Karpas-422 (cell line): ENCODE data around the gene TMC3. TPM values are rescaled to one million over a fixed set of nuclear protein-coding genes. Genes with fewer than 3 reads are reported as not detected.
A peak's percentile ranks its signal among the peaks of the same experiment; 100 is the strongest.

ENCODE experiments used
- DNase-seq: peaks from one replicate; pipeline ENCODE4 v3.0.0-alpha.2; 2015
- H2AFZ ChIP-seq: fragments of 200-600 bp; sonication (generic); 2 replicates; pipeline ENCODE4 v1.6.1; 2014; ENCODE audit warnings: antibody characterized with exemption, low read length, mixed read lengths
- H3K27ac ChIP-seq: fragments of 200-600 bp; sonication (generic); 2 replicates; pipeline ENCODE4 v1.5.1; 2014; ENCODE audit warnings: mild to moderate bottlenecking, low read length, moderate library complexity
- H3K27me3 ChIP-seq: fragments of 200-600 bp; sonication (generic); 2 replicates; pipeline ENCODE4 v1.6.1; 2014; ENCODE audit warnings: low read length, mixed read lengths
- H3K36me3 ChIP-seq: fragments of 200-600 bp; sonication (generic); 2 replicates; pipeline ENCODE4 v1.6.1; 2014; ENCODE audit warnings: low read length, mixed read lengths; ENCODE audit not compliant: insufficient read depth
- H3K4me1 ChIP-seq: fragments of 200-600 bp; sonication (generic); 2 replicates; pipeline ENCODE4 v1.6.1; 2014; ENCODE audit warnings: mild to moderate bottlenecking, low read length, mixed read lengths
- H3K4me2 ChIP-seq: fragments of 200-600 bp; sonication (generic); 2 replicates; pipeline ENCODE4 v1.6.1; 2014; ENCODE audit warnings: low read length, low read depth, mild to moderate bottlenecking; ENCODE audit not compliant: poor library complexity, severe bottlenecking
- H3K4me3 ChIP-seq: fragments of 200-600 bp; sonication (generic); 2 replicates; pipeline ENCODE4 v1.5.1; 2014; ENCODE audit warnings: mild to moderate bottlenecking, antibody characterized with exemption, low read length, mixed read lengths
- H3K79me2 ChIP-seq: fragments of 200-600 bp; sonication (generic); 2 replicates; pipeline ENCODE4 v1.6.1; 2014; ENCODE audit warnings: mild to moderate bottlenecking, low read length, mixed read lengths
- H3K9ac ChIP-seq: fragments of 200-600 bp; sonication (generic); 2 replicates; pipeline ENCODE4 v1.6.0; 2014; ENCODE audit warnings: low read length
- H3K9me2 ChIP-seq: fragments of 200-600 bp; sonication (generic), shearing (Covaris generic); replicated peaks from 2 replicates; pipeline ENCODE4 v1.6.0; 2014; ENCODE audit warnings: mild to moderate bottlenecking, low read length, moderate library complexity; ENCODE audit not compliant: insufficient read depth
- H3K9me3 ChIP-seq: fragments of 300-700, 200-600 bp; sonication (generic); 2 replicates; pipeline ENCODE4 v1.6.1; 2014; ENCODE audit warnings: low read length, mixed read lengths
- H4K20me1 ChIP-seq: fragments of 200-600 bp; sonication (generic); 2 replicates; pipeline ENCODE4 v1.6.1; 2014; ENCODE audit warnings: mild to moderate bottlenecking, antibody characterized with exemption, low read length, low read depth; ENCODE audit not compliant: insufficient read depth
- total RNA-seq: library from RNA; depleted of rRNA; stranded (reverse); fragments of >200 nt; shearing (Covaris generic); gene quantifications from 2 replicates; pipeline ENCODE4 v1.2.3, GENCODE V29; 2014; ENCODE audit warnings: low replicate concordance

The TMC3 gene
- total RNA-seq, 1 experiment from 2014 or later, result not detected

DNA sequence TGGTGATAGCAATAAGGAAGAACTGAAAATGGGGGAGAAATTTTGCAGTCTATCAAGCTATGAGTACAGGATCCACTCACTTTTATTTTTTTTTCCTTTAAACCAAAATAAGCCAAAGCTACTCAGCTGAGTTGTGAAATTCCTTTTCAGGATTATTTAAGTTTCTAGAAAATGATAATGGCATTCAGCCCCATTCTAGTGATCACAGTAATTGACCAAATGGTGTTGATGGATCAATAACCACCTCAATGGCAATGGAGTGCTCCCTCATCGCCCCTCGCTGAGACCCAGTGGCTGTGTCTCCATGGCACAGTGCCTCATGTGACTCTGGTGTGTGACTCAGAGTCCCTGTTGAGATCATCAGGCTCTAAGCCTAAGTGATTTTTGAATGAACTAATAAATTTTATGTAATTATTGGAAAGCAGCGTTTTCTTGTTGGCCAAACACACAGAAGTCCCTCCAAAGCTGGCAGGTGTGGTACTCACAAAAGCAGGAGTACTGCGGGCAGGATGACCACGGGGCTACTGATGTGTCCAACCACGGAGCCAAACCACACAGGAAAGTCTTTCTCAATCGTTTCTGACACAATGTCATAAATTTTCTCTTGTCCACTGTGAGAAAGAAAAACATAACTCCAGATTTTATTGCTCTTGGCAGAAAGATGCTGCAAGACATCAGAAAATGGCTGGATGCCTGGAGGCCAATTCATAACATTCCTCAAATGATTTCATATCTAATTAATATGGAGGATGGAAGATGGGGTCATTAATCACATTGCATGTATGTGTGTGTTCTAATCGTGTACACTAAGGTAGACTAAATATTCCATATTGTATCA, 35.6 kb downstream of the TMC3 start:
- H3K27ac ChIP-seq, result no peak overlapping the region
- H3K4me1 ChIP-seq, result no peaks in the 10 kb centered on the region
- H3K9me3 ChIP-seq, result no peaks in the 10 kb centered on the region
- no peaks in the 10 kb centered on the region for H3K27me3 ChIP-seq
- H3K9me2 ChIP-seq, result no peaks in the 10 kb centered on the region
- no peak overlapping the region for H3K9ac ChIP-seq
- H3K36me3 ChIP-seq, result no peaks in the 10 kb centered on the region
- no peak overlapping the region for H3K4me2 ChIP-seq
- DNase-seq, result no peak
- H3K4me3 ChIP-seq, result no peak overlapping the region
- no peaks in the 10 kb centered on the region for H3K79me2 ChIP-seq
- H4K20me1 ChIP-seq, result no peaks in the 10 kb centered on the region
- no peak overlapping the region for H2AFZ ChIP-seq

DNA sequence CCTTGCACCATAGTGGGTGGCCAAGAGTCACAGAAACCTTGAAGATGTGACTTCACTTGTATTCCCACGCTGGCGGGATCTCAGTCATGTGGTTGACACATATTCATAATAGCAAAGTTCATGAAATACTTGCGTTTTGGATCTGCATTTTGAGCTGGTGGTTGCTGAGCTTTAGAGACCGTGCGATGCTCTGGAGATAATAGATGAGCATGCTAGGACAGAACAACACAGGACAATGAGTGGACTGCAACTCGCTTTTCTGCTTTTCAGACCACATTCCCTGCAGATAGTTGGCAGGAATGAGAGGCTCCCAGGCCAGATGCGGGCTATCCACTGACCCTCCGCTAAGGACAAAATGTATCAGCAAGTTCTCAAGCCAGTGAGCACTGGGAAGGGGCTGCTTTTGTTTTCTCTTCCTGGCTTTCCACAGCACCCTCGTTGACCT, 36.3 kb downstream of the TMC3 start:
- H3K27me3 ChIP-seq, result no peaks in the 10 kb centered on the region
- no peaks in the 10 kb centered on the region for H3K4me1 ChIP-seq
- no peaks in the 10 kb centered on the region for H3K79me2 ChIP-seq
- no peaks in the 10 kb centered on the region for H3K9me2 ChIP-seq
- no peak overlapping the region for H3K27ac ChIP-seq
- H3K36me3 ChIP-seq, result no peaks in the 10 kb centered on the region
- H3K4me3 ChIP-seq, result no peak overlapping the region
- no peak for DNase-seq
- no peaks in the 10 kb centered on the region for H3K9me3 ChIP-seq
- no peaks in the 10 kb centered on the region for H4K20me1 ChIP-seq
- H3K4me2 ChIP-seq, result no peak overlapping the region
- no peak overlapping the region for H3K9ac ChIP-seq
- no peak overlapping the region for H2AFZ ChIP-seq

DNA sequence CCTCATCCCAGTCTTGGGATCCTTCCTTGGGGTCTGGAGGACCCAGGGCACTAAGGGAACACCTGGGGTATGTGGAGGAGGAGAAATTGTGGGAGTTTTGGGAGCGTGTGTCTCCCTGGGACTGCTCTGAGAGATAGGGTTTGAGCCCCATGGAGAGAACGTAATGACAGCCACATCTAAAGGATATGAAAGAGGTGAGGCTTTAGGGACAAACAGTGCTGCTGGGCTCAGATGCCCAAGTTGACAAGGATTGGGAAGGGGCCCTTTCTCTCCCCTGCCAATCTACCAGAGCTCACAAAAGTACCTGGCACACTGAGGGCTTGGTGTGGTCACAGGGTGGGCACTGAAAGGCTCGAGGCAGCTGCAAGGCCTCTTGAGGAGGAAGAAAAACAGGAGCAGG, 36.8 kb downstream of the TMC3 start:
- Histone ChIP-seq H3K4me2 (no peak overlapping the region), H3K4me3 (no peak overlapping the region), H3K27me3 (no peaks in the 10 kb centered on the region), H3K9me3 (no peaks in the 10 kb centered on the region), H2AFZ (no peak overlapping the region), H3K36me3 (no peaks in the 10 kb centered on the region), H3K27ac (no peak overlapping the region), H4K20me1 (no peaks in the 10 kb centered on the region), H3K9ac (no peak overlapping the region), H3K4me1 (no peaks in the 10 kb centered on the region), H3K79me2 (no peaks in the 10 kb centered on the region), H3K9me2 (no peaks in the 10 kb centered on the region)
- no peak for DNase-seq

DNA sequence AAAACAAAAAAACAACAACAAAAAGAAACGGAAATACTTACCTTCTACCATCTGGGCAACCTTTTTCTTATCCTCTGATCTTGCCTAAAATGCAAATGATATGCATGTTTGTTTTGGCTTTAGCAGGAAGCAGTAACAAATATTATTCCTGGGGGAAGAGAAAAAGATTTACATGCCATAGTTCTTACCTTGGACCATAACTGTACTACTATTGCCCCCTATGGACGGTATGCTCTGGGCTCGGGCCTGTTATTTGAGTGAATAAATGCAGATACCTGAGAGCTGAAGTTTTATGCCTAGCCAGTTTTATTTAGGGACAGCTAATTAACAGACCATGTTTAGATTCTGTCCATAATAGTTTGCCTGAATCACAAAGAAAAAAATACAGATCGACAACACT, 37.4 kb downstream of the TMC3 start:
- H3K27me3 ChIP-seq, result no peaks in the 10 kb centered on the region
- no peak overlapping the region for H2AFZ ChIP-seq
- H4K20me1 ChIP-seq, result no peaks in the 10 kb centered on the region
- no peaks in the 10 kb centered on the region for H3K4me1 ChIP-seq
- no peaks in the 10 kb centered on the region for H3K36me3 ChIP-seq
- no peaks in the 10 kb centered on the region for H3K9me2 ChIP-seq
- peak; percentile 65 for DNase-seq
- no peaks in the 10 kb centered on the region for H3K9me3 ChIP-seq
- H3K27ac ChIP-seq, result no peak overlapping the region
- H3K9ac ChIP-seq, result no peak overlapping the region
- no peak overlapping the region for H3K4me2 ChIP-seq
- H3K4me3 ChIP-seq, result no peak overlapping the region
- no peaks in the 10 kb centered on the region for H3K79me2 ChIP-seq

DNA sequence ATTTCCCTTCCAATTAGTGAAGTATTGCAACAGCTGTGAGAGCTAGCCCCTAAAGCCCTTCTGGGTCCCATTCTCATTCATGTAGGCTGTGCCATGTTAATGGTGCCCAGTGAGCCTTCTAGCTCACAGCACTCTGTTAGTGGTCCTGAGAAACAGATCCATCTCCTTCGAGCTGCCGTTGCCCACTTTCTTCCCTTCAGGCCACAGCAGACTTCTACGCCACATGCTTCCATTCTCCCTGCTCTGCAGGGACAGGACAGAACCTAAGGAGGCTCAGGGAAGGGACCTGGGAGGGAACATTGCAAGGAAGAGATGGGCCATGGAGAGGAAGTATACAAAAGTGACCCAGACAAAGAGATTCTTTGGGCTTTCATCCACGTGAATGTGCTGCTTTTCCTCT, 38.4 kb downstream of the TMC3 start:
- no peak overlapping the region for H2AFZ ChIP-seq
- H3K9me2 ChIP-seq, result no peaks in the 10 kb centered on the region
- no peak overlapping the region for H3K4me3 ChIP-seq
- no peaks in the 10 kb centered on the region for H3K4me1 ChIP-seq
- H3K27me3 ChIP-seq, result no peaks in the 10 kb centered on the region
- DNase-seq, result no peak
- no peak overlapping the region for H3K27ac ChIP-seq
- H4K20me1 ChIP-seq, result no peaks in the 10 kb centered on the region
- no peak overlapping the region for H3K4me2 ChIP-seq
- no peaks in the 10 kb centered on the region for H3K9me3 ChIP-seq
- no peaks in the 10 kb centered on the region for H3K79me2 ChIP-seq
- H3K36me3 ChIP-seq, result no peaks in the 10 kb centered on the region
- H3K9ac ChIP-seq, result no peak overlapping the region

DNA sequence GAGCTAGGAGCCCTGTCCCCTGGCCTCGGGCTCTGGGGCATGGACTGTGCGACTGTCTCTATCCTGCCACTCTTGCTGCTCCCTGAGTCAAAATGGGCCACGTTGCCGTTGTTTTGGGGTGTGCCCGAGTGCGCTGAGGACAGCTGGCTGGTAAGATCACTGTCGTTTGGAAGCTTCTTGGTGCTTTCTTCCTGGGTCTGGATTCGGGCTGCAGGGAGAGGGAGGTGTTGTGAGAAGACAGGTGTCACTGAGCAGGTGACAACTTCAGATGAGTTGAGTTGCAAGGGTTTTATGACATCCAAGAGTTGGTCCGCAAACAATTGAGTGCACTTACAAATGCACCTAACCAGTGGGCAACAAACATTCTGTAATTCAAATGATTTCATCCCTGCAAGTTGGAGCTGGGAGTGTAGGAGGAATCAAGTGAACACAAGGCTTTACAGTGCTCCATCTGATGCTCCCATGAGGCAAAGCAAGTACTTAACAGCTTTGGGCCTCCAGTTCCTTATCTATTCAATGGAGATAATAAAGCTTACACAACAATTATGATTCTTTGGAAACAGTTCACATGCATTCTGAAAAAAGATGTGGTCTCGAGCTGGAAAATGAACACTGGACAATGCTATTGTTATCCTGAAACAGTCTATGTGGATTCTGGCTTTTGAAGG, 39.1 kb downstream of the TMC3 start:
- no peak overlapping the region for H3K27ac ChIP-seq
- no peaks in the 10 kb centered on the region for H3K9me2 ChIP-seq
- H3K36me3 ChIP-seq, result no peaks in the 10 kb centered on the region
- no peak for DNase-seq
- H3K9me3 ChIP-seq, result no peaks in the 10 kb centered on the region
- no peaks in the 10 kb centered on the region for H3K79me2 ChIP-seq
- H4K20me1 ChIP-seq, result no peaks in the 10 kb centered on the region
- no peak overlapping the region for H3K4me3 ChIP-seq
- no peaks in the 10 kb centered on the region for H3K27me3 ChIP-seq
- no peak overlapping the region for H3K4me2 ChIP-seq
- H3K4me1 ChIP-seq, result no peaks in the 10 kb centered on the region
- H2AFZ ChIP-seq, result no peak overlapping the region
- H3K9ac ChIP-seq, result no peak overlapping the region

DNA sequence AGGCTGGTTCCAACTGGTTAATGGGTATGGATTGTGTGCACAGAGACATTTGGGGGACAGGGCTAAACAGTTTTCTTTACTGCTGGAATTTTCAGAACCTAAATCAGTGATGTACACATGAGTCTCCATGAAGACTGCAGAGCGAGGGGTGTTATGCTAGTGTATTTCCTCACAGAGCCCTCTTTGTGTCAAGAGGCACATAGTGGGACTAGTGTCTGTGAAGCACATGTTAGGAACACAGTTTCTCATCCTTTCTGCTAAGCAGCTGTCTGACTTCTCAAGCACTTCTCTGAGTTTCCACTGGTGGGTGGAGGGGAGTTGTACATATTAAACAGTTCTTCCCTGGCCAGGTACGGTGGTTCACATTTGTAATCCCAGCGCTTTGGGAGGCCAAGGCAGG, 40.6 kb downstream of the TMC3 start:
- no peak overlapping the region for H3K9ac ChIP-seq
- no peaks in the 10 kb centered on the region for H4K20me1 ChIP-seq
- no peaks in the 10 kb centered on the region for H3K9me2 ChIP-seq
- H3K4me3 ChIP-seq, result no peak overlapping the region
- H3K79me2 ChIP-seq, result no peaks in the 10 kb centered on the region
- H3K36me3 ChIP-seq, result no peaks in the 10 kb centered on the region
- H3K4me1 ChIP-seq, result no peaks in the 10 kb centered on the region
- no peak overlapping the region for H3K4me2 ChIP-seq
- H2AFZ ChIP-seq, result no peak overlapping the region
- no peaks in the 10 kb centered on the region for H3K27me3 ChIP-seq
- DNase-seq, result no peak
- no peak overlapping the region for H3K27ac ChIP-seq
- H3K9me3 ChIP-seq, result no peaks in the 10 kb centered on the region

DNA sequence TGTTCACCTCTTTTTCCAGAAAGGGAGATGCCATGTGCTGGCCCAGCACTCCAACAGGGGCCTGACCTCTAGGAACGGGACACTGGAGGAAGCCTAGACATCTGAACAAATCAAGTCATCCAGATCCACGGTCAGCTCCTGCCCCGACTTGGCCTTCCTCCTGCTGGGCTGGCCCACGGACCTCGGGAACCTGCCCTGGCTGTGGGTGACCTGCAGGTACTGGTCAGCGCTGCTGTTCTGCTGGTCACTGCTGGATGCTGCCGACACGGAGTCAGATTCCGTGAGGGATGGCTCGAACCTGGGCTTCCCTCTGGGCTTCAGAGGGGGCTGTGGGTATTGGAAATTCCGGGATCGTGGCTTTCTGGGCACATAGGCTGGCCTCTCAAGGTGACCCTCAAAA, 41.7 kb downstream of the TMC3 start:
- H3K36me3 ChIP-seq, result no peaks in the 10 kb centered on the region

More for the DNA sequence above, 41.7 kb downstream of the TMC3 start:
- Histone ChIP-seq H3K4me2 (no peak overlapping the region), H3K27me3 (no peaks in the 10 kb centered on the region), H2AFZ (no peak overlapping the region), H3K27ac (no peak overlapping the region), H3K9me3 (no peaks in the 10 kb centered on the region), H3K4me3 (no peak overlapping the region), H3K4me1 (no peaks in the 10 kb centered on the region), H4K20me1 (no peaks in the 10 kb centered on the region), H3K79me2 (no peaks in the 10 kb centered on the region), H3K9me2 (no peaks in the 10 kb centered on the region), H3K9ac (no peak overlapping the region)
- no peak for DNase-seq
